22Rv1 (cell line): Measurements from ENCODE around the gene MED27.

Experiments used
- CTCF ChIP-seq: fragments of 450-650 bp; IDR thresholded peaks from 2 replicates; pipeline ENCODE4 v1.5.1; 2017; ENCODE audit warnings: mild to moderate bottlenecking
- ZFX ChIP-seq: fragments of 450-650 bp; IDR thresholded peaks from 2 replicates; pipeline ENCODE4 v1.6.1; 2017; ENCODE audit warnings: antibody characterized with exemption, borderline replicate concordance

- TF ChIP-seq CTCF (no peak), ZFX (no peak)
These were observed 39.4 kb downstream of the MED27 start for GRCh38 chr9:132040246-132040645.
